RWPE2 (cell line): ENCODE data around the gene NLRP13.

ENCODE experiments used
- ATAC-seq: fragments of 200-7000 bp; cut with Tn5 transposase; 3 replicates; pipeline ENCODE4 v1.9.1; 2021; ENCODE audit warnings: low read depth
- DNase-seq: peaks from one replicate; pipeline ENCODE4 v3.0.0-alpha.2; 2020; ENCODE audit warnings: low spot score
- H3K27ac ChIP-seq: fragments of 450-650 bp; 2 replicates; pipeline ENCODE4 v1.5.1; 2017; ENCODE audit warnings: mild to moderate bottlenecking; ENCODE audit not compliant: poor library complexity, severe bottlenecking
- H3K27me3 ChIP-seq: fragments of 250-450 bp; sonication (Bioruptor Pico); 2 replicates; pipeline ENCODE4 v1.5.1; 2021; ENCODE audit warnings: mild to moderate bottlenecking, moderate library complexity; ENCODE audit not compliant: insufficient read depth, poor library complexity, severe bottlenecking
- H3K36me3 ChIP-seq: fragments of 250-450 bp; sonication (Bioruptor Pico); 2 replicates; pipeline ENCODE4 v1.5.1; 2020; ENCODE audit warnings: low read depth, mild to moderate bottlenecking, moderate library complexity
- H3K4me1 ChIP-seq: fragments of 250-450 bp; sonication (Bioruptor Pico); 2 replicates; pipeline ENCODE4 v1.5.1; 2021; ENCODE audit warnings: mild to moderate bottlenecking, moderate library complexity; ENCODE audit not compliant: insufficient read depth, poor library complexity, severe bottlenecking
- H3K4me3 ChIP-seq: fragments of 250-450 bp; sonication (Bioruptor Pico); 2 replicates; pipeline ENCODE4 v1.5.1; 2021; ENCODE audit warnings: mild to moderate bottlenecking, moderate library complexity; ENCODE audit not compliant: severe bottlenecking
- H3K9me3 ChIP-seq: fragments of 250-450 bp; sonication (Bioruptor Pico); 2 replicates; pipeline ENCODE4 v1.5.1; 2021; ENCODE audit warnings: mild to moderate bottlenecking, moderate library complexity; ENCODE audit not compliant: severe bottlenecking
- TF ChIP-seq, protein P1 (sequence below): fragments of 450-650 bp; IDR thresholded peaks from one replicate; pipeline ENCODE4 v1.5.1; 2017; ENCODE audit warnings: mild to moderate bottlenecking, moderate library complexity; ENCODE audit not compliant: poor library complexity, severe bottlenecking

The NLRP13 gene

GRCh38 chr19:55858969-55859368, 73.2 kb downstream of the NLRP13 start:
- Histone ChIP-seq H3K9me3 (no peaks in the 10 kb centered on the region), H3K27me3 (no peaks in the 10 kb centered on the region), H3K27ac (no peak overlapping the region), H3K36me3 (no peaks in the 10 kb centered on the region), H3K4me1 (no peaks in the 10 kb centered on the region), H3K4me3 (no peak overlapping the region)
- TF ChIP-seq, protein P1, sequence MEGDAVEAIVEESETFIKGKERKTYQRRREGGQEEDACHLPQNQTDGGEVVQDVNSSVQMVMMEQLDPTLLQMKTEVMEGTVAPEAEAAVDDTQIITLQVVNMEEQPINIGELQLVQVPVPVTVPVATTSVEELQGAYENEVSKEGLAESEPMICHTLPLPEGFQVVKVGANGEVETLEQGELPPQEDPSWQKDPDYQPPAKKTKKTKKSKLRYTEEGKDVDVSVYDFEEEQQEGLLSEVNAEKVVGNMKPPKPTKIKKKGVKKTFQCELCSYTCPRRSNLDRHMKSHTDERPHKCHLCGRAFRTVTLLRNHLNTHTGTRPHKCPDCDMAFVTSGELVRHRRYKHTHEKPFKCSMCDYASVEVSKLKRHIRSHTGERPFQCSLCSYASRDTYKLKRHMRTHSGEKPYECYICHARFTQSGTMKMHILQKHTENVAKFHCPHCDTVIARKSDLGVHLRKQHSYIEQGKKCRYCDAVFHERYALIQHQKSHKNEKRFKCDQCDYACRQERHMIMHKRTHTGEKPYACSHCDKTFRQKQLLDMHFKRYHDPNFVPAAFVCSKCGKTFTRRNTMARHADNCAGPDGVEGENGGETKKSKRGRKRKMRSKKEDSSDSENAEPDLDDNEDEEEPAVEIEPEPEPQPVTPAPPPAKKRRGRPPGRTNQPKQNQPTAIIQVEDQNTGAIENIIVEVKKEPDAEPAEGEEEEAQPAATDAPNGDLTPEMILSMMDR = no peak
- ATAC-seq (no peak), DNase-seq (no peak)

- Histone ChIP-seq H3K9me3 (no peaks in the 10 kb centered on the region), H3K36me3 (no peaks in the 10 kb centered on the region), H3K27ac (no peak overlapping the region), H3K27me3 (no peaks in the 10 kb centered on the region), H3K4me1 (no peaks in the 10 kb centered on the region), H3K4me3 (no peak overlapping the region)
- DNase-seq = no peak
- ATAC-seq = no peak
- TF ChIP-seq, protein P1 = no peak
Observed at GRCh38 chr19:55858401-55858800, 73.7 kb downstream of the NLRP13 start.

- TF ChIP-seq, protein P1 = no peak
- DNase-seq (no peak), ATAC-seq (no peak)
- Histone ChIP-seq H3K4me3 (no peak overlapping the region), H3K9me3 (no peaks in the 10 kb centered on the region), H3K36me3 (no peaks in the 10 kb centered on the region), H3K27me3 (no peaks in the 10 kb centered on the region), H3K27ac (no peak overlapping the region), H3K4me1 (no peaks in the 10 kb centered on the region)
Observed at GRCh38 chr19:55857974-55858373, 74.2 kb downstream of the NLRP13 start.

DNA sequence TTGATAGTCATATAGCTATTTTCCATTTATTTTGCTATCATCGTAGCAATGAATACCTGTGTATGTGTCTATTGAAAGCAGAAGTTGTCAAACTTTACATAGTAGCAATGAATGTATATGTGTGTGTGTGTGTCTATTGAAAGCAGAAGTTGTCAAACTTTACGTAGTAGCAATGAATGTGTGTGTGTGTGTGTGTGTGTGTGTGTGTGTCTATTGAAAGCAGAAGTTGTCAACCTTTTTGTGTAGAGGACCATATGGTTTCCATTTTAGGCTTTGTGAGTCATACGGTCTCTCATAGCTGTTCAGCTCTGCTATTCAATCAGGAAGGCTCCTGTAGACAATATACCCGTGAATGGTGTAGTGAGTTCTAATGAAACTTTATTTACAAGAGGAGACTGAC, 75.0 kb downstream of the NLRP13 start:
- Histone ChIP-seq H3K4me3 (no peak overlapping the region), H3K36me3 (no peaks in the 10 kb centered on the region), H3K27ac (no peak overlapping the region), H3K9me3 (no peaks in the 10 kb centered on the region), H3K4me1 (no peaks in the 10 kb centered on the region), H3K27me3 (no peaks in the 10 kb centered on the region)
- TF ChIP-seq, protein P1 = no peak
- DNase-seq (no peak), ATAC-seq (no peak)

DNA sequence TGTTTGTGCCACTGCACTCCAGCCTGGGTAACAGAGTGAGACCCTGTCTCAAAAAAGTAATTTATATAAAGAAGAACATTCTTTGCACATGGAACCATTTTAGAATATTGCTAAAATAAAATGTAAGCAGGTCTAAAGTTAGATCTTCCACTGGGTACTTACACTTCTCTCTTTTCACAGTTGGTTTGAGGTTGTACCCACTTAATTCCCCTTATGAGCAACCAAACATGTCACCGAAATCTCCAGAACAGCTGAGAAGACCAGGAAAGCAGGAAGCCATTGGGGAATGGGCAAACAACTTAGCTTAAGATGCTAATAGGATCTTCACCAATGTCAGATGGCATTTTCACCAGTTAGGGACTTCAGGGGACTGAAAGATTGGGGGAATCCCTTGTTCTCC, 77.0 kb downstream of the NLRP13 start:
- H3K4me3 ChIP-seq = no peak overlapping the region
- H3K9me3 ChIP-seq = no peaks in the 10 kb centered on the region
- TF ChIP-seq, protein P1 = no peak
- ATAC-seq (no peak), DNase-seq (no peak)
- no peak overlapping the region for H3K27ac ChIP-seq
- H3K36me3 ChIP-seq = no peaks in the 10 kb centered on the region
- no peaks in the 10 kb centered on the region for H3K4me1 ChIP-seq
- no peaks in the 10 kb centered on the region for H3K27me3 ChIP-seq
